SH-SY5Y (cell line): ENCODE results near the gene SLC2A1.

Experiments used
- GATA2 ChIP-seq: IDR thresholded peaks from 2 replicates; pipeline ENCODE4 v1.6.1; 2011; ENCODE audit warnings: mild to moderate bottlenecking, low read depth, low read length
- GATA3 ChIP-seq: IDR thresholded peaks from 2 replicates; pipeline ENCODE4 v1.6.1; 2011; ENCODE audit warnings: low read depth, mild to moderate bottlenecking, low read length, moderate library complexity

- TF ChIP-seq GATA2 (no peak), GATA3 (no peak)
Measured at GRCh38 chr1:42929434-42930177, 29.1 kb downstream of the SLC2A1 start.
